HG03066 (cell line): ENCODE results near the gene NCAM2.

Source experiments
- ATAC-seq: cut with Tn5 transposase; IDR thresholded peaks from one replicate; pipeline ENCODE4 v1.9.1; 2021; ENCODE audit warnings: low read depth; ENCODE audit not compliant: unreplicated experiment

The NCAM2 gene

DNA sequence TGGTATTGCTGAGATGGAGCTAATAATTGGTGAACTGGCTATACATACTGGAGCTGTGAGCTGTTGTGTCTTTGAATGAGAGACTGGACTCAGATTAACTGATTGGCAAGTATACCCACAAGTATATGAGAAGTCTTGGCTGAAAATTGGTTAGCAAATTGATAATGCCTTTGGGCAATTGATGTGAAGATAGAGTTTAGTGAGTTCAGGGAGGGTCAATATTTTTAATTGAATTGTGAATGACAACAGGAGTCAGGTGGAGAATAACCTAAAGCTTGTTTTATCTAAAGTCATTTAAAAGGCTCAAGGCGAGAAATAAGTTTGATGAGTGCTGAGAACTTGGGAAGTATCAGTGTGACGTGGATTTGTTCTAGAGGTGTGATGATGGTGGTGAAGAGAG, 27.5 kb downstream of the NCAM2 start:
- ATAC-seq, result no peak

DNA sequence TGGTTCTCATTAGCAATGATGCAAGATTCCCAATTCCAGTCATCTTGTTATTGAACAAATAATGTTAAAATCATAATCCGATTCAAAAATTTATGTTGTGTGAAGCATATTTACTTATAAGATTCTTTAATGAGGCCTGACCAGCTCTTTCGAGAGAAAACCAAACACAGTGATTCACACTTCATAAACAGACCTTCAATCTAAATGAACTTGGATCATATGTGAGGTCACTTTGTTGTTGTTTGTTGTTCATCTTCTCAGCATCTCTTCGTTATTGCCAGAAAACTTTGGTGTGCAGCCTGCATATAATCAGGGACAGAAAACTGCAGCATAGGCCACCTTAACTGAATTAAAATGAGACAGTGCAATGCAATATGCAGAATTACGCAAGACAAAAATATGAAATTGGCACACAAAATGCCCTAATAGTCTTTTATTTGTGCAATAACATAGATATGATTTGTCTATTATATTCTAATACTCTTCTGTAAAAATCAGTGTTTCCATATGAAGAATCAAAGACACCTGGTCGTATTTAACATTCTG, 30.1 kb downstream of the NCAM2 start:
- no peak for ATAC-seq

DNA sequence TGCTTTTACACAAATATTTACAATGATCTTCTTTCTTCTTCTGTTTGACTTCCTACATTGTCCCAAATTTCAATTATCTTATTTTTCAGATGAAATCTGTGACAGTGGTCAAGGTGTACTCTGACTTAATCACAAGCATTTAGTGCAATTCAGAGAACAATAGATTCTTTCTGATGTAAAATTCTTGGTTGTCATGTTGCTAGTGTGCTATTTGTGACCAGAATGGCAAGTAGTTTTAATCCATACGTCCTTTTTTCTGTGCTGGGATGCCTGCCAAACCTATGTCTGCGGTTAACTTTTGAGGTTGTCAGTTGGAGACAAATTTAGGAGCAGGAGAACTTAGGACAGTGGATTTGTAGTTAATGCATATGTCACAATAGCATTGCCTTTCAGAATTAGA, 31.0 kb downstream of the NCAM2 start:
- ATAC-seq, result no peak

DNA sequence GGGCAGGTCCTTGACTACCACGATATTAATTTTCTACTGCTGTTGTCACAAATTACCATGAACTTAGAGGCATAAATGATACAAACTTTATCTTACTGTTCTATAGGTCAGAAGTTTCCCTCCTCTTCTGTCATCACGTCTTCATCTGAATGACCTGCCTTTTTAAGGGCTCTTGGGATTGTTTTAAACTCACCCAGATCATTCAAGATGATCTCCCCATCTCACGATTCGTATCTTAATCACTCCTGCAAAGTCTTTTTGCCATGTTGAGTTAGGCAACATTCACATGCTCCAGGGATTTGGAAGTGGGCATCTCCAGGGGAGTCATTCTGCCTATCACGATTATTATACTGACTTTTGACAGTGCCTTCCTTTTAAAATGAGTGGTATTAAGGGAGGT, 32.1 kb downstream of the NCAM2 start:
- no peak for ATAC-seq

DNA sequence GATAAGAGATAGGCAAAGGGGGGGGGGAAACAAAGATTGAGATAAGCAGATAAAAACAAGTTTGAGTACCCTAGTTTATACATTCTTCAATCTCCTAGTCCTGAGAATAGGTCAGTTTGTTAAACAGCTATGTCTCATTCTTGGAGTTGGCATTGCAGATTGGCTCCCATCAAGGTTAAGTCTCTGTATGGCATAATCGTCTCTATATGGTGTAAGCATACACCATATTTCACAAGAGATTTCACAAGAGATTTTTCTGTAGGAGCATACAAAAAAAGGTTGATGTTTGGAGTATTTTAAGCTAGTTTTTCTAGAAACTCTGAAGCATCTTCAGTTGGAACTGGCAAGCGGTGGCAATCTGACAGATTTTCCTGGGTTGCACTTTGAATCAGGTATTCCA, 35.8 kb downstream of the NCAM2 start:
- ATAC-seq, result no peak

DNA sequence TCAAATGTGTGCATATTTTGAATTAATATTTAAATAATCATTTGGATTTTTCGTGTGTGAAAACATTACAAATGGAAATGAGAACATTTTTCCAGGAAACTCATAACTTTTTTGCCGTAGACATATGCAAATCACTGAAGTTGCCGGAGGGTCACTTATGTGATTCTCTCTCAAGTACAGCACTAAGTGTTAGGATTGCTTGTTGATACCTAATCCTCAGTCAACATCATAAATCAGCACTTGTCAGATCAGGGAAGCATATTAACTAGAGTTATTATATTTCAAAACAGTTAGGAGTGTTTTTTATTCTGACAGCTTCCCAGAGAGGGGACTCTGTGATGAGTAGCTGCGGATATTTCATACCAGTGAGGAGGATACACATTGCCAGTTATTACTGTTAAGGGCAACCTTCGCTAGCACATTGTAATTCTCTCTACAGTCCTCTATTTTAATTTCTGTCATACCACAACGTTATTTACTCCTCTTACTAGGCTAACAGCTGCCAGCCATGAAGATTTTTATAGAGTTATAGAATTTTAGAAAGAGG, 41.5 kb downstream of the NCAM2 start:
- no peak for ATAC-seq

DNA sequence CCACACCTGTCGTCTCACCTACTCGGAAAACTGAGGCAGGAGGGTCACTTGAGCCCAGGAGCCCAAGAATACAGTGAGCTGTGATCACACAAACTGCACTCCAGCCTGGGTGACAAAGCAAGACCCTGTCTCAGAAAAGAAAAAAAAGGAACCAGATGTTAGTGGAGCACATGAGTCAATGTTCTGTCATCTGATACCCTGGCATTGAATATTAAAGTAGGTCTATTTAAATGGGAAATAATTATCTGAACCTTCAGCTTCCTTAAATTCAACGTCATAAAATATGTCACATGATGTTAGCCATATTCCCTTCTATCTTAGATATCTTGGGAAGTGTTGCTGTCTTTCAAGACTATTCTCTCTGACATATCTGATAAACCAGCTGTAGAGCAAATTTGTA, 47.3 kb downstream of the NCAM2 start:
- ATAC-seq, result no peak

DNA sequence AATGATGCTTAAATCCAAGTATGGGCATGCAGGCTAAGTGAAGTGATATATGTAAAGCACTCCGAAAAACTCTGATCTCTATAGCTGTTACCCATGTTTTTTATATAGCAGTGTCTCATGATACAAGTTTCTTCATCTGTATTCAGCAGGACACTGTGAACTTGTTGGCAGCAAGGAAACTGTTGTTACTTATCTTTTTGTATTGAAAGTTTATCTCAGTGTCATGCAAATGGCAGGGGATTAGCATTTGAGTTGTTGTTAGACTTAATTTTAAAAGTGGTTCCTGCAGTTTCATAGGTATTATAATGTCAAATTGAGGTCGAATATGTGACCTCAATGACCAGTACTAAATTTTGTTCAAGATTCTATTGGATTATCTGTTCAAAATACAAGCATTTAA, 47.9 kb downstream of the NCAM2 start:
- no peak for ATAC-seq

DNA sequence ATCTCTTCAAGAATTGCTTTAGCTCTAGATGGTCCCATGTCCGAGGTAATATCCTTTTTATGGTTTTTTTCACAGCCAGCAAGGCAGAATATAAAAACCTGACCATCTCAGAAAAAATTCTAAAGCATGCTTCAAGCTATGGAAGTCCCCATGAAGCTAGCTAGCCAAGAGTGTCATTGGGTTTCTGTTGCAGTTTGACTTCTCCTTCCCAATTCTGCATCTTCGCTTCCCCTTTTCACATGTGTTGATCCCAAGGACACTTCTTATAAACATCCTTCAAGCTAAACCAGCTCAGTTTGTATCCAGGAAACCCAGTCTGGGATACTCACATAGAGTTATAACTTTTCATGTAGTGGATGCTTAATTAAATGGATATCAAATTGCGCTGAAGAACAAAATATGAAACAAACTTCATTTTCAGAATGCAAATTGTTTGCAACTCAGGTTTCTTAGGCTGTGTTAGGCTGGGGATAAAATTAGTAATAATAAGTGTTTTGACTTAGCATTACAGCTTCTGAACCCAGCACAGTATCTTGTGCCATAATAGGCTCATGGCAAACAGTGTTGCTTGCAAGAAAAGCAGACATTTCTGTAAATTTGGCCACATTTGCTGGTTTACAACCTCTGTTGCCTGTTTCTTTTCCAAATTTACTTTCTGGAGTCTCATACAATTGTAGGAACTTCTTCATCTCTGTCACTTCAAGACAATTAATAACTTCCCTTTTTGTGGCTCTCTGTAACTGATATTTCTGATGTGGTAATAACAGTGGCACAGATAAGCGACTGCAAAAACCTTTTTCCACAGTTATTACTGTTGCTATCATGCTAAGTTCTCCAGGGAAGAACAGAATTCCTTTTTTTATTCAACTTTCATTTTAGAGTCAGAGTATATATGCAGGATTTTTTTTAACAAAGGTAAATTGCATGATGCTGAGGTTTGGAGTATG, 53.2 kb downstream of the NCAM2 start:
- ATAC-seq, result no peak

DNA sequence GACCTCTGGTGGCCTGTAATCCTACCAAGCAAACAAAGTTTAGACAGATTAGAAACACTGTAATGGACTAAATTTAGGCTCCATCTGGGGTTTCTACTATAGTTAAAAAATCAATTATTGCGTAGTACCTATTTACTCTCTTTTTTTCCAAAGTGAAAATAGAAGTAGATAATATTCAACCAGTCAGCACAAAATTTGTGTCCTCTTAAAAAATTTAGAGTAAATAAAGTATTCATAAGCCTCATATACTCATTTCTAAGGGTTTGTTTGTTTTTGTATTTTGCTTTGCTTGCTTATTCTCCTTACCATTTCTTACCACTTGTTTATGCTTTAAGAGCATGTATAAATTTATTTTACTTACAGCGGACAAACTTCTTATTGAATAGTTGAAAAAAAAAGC, 54.5 kb downstream of the NCAM2 start:
- ATAC-seq, result no peak

DNA sequence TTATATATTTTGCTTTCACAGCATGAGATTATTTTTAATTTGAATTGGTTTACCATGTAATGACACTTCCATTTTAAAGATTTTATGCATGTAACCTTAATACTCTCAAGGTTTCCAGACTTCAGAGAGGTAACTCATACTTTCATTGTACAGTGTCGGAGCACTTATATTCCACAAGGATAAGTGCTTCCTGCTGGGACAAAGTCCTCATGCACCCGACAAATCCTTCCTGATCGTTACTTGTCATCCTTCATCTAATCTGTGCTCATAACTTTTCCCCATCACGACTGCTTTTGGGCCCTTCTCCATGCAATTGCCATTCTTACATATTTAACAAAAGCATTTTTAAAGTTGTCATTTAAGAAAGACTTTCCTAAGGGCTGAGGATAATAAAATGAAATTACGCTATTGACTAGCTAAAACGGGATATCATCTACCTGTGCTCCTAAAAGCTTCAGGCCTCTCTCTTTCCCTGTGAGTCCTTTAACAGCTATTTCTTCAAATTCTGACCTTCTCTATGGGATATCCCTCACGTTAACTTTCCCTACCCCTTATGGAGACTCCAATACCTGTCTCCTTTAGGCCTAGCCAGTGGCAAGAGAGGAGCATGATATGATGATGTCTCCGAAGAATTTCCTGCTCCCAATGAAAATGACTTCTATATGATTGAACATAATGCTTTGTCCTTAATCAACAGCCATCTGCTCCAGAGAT, 59.3 kb downstream of the NCAM2 start:
- no peak for ATAC-seq

DNA sequence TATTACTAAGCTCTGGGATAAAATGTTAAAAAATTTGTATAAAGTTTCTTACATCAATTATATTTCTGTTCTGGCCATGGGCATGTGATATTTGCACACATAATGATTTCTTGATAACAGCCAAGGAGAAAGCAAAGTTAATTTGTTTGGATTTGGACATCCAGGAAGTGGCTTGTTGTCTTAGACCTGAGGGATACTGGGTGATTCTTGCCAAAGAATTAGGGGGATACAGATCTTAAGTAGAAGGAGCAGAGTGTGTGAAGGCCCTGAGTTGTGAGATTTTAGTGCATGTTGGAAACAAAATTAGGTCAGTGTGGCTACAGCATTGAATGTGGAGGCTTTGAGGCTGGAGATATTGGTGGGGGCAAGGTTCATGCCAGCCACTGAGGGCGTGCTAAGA, 65.6 kb downstream of the NCAM2 start:
- no peak for ATAC-seq

DNA sequence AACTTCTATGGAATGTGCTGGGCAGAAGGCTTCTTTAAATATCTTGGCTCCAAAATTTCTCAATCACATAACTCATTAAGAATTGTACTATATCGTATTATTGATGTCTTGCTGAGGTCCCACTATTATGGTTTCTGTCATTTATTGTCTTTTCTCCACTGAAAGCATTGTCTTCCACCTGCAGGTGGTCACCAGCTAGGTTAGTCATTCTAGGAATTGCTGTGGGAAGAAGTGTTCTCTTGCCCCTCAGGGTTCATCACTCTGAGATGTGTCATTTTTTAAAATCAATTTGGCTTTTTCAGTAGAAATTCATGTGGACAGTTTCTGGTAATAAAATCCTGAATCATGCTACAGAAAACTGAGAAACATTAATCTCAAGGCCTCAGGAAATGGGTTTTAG, 66.1 kb downstream of the NCAM2 start:
- no peak for ATAC-seq

DNA sequence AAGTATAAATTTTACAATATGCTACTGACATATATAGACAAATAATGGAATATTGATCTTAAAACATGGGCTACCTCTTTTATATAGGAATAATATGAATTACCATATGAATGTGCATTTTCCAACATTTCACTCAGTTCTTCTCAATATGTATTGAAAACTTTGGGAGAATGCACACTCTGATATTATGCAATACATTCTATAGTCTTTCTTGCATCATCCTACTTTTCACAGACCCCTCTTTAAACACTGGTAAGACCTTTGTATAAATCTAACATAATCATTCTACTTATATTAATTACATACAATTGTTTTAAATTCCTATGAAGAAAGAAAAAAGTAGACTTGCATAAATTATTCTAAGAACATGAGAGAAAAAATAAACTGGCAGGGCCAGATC, 69.2 kb downstream of the NCAM2 start:
- ATAC-seq, result no peak

DNA sequence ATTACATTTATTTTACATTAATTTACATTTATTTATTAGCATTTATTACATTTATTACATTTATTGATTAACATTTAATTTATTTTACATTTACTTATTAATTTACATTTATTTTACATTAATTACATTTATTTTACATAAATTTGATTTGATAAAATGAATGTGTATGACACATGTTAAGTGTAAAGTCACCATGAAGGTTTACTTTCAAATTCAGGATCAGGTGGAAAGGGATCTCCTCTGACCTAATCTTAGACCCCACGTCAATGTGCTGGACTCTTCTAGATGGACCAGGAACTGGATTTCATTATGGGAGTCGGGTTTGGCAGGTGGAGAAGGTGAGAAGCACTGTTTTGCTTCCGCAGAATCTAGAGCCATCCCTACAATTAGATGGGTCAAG, 76.1 kb downstream of the NCAM2 start:
- ATAC-seq, result no peak

DNA sequence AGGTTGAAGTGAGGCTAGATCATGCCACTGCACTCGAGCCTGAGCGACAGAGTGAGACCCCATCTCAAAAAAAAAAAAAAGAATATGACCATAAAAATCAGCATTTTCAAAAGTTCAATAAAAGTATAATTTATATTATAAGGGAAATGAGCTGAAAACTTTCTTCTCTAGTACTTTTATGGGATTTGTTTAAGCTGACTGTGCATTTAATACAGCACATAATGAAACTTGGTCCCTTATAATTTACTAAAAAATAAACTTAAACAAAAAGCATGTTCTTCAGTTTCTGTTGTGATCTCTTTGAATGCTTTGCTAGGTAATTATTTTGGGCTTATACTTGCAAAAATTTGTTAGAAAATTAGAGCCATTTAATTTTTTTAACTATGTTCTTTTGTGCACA, 77.8 kb downstream of the NCAM2 start:
- ATAC-seq, result no peak

DNA sequence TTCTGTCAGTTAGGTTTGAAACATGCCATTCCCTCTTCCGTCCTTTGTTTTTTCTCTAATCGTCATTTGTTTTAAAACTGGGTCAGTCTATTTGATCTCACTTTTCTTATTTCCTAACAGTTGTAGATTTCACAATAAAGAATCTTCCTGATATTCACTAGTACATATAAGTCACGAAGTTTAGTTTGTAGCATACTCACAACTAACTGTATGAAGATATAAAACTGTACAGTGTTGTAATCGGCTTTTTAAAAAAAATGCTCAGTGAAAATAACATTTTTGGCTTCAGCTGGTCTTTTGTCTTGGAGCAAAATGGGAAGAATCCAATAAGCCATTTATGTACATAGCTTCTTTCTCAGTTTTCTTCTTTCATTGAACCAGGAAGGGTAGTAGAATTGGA, 78.3 kb downstream of the NCAM2 start:
- no peak for ATAC-seq

DNA sequence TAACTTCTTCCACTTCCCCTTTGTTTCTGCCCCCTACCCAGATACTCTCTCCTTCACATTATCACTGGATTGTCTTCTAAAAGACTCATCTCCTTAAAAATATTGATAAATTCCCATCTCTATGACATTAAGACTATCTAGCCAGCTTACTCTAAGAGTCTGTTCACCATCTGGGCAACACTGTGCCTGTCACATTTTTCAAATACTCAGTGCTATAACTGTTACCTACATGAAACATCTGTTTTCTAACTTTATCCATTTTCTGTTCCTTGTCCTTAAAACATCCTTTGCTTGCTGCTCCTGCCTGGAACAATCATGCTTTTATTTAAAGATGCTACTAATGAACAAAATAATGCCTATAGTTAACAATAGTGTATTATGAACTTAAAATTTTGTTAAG, 81.4 kb downstream of the NCAM2 start:
- ATAC-seq, result no peak

DNA sequence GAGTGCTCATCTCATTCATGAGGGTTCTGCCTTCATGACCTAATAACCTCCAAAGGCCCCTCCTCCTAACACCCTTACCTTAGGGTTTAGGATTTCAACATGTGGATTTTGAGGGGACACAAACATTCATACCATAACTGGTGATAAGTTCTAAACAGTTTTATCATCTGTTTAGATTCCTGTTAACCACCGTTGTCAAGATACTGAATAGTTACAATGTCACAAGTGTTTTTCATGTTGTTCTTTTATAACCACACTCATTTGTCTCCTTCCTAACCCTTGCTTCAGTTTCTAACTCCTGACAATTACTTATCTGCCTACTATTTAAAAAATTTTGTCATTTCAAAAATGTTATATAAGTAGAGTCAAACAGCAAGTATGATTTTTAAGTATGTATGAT, 86.0 kb downstream of the NCAM2 start:
- no peak for ATAC-seq

DNA sequence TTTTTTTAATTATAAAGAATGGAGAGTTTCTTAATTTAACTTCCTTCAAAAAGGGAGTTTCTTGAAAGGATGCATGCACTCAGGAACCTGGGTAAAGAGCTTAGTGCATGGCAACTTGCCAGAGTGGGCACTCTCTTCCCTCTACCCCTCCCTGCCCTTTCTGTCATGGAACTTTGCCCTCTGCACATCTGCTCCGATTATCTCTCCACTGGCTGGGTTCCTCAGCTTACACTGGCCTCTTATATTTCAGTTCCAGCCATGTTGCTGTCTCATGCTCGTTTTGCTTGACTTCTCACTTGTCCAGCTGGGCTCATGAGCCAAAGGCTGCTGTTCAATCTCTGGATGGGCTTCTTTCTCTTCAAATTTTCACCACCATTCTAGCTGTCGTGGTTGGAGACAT, 87.0 kb downstream of the NCAM2 start:
- ATAC-seq, result no peak

DNA sequence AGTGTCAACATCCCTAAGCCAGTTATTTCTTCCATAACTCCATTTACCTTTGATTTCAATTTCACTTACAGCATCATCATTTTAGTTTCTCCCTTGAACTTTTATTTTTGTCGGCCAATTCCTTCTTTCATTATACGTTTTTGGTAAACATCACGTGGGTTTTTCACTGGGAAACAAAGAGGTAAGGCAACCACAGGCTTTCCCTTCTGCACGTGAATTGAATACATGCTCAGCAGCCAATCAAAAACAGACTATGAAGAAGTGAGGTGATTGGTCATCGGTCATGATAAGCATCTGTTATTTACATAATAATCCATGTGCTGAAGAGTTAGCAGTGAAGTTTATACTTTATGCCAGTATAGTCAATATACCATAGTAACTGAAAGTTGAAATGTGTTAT, 98.7 kb downstream of the NCAM2 start:
- no peak for ATAC-seq
